ENCODE measurements around the gene XPC.

Gene XPC

GRCh38 chr3:14170531-14171159, 7.8 kb downstream of the XPC start:
- DNase-seq (ENCODE audit: low spot score), result no peak

GRCh38 chr3:14169871-14170270, 8.5 kb downstream of the XPC start:
- no peak for DNase-seq (ENCODE audit: low spot score)

GRCh38 chr3:14169435-14169834, 9.0 kb downstream of the XPC start:
- no peak for DNase-seq (ENCODE audit: low spot score)

- no peak for DNase-seq (ENCODE audit: low spot score)
These were observed 11.4 kb downstream of the XPC start for GRCh38 chr3:14166877-14167603.

GRCh38 chr3:14162178-14162577, 16.2 kb downstream of the XPC start:
- DNase-seq (ENCODE audit: low spot score), result no peak

- no peak for DNase-seq (ENCODE audit: low spot score)
These were observed 17.1 kb downstream of the XPC start for GRCh38 chr3:14161282-14161681.

- no peak for DNase-seq (ENCODE audit: low spot score)
These were observed 19.0 kb downstream of the XPC start for GRCh38 chr3:14159426-14159825.

GRCh38 chr3:14158370-14158769, 20.0 kb downstream of the XPC start:
- DNase-seq (ENCODE audit: low spot score), result no peak

- no peak for DNase-seq (ENCODE audit: low spot score)
These were observed 20.4 kb downstream of the XPC start for GRCh38 chr3:14157951-14158350.

GRCh38 chr3:14156843-14157561, 21.4 kb downstream of the XPC start:
- no peak for DNase-seq (ENCODE audit: low spot score)

- no peak for DNase-seq (ENCODE audit: low spot score)
These were observed 22.2 kb downstream of the XPC start for GRCh38 chr3:14156201-14156600.

- DNase-seq (ENCODE audit: low spot score), result no peak
These were observed 23.4 kb downstream of the XPC start for GRCh38 chr3:14154895-14155440.

GRCh38 chr3:14154276-14154675, 24.1 kb downstream of the XPC start:
- no peak for DNase-seq (ENCODE audit: low spot score)

GRCh38 chr3:14153663-14154062, 24.7 kb downstream of the XPC start:
- DNase-seq (ENCODE audit: low spot score), result no peak

- DNase-seq (ENCODE audit: low spot score), result no peak
These were observed 25.4 kb downstream of the XPC start for GRCh38 chr3:14152963-14153355.

- no peak for DNase-seq (ENCODE audit: low spot score)
These were observed 26.0 kb downstream of the XPC start for GRCh38 chr3:14152233-14152962.

- DNase-seq (ENCODE audit: low spot score), result no peak
These were observed 26.8 kb downstream of the XPC start for GRCh38 chr3:14151471-14152083.

- DNase-seq (ENCODE audit: low spot score), result no peak
These were observed 27.7 kb downstream of the XPC start for GRCh38 chr3:14150491-14151230.

GRCh38 chr3:14150078-14150477, 28.3 kb downstream of the XPC start:
- DNase-seq (ENCODE audit: low spot score), result no peak

GRCh38 chr3:14148041-14148985, 30.1 kb downstream of the XPC start:
- DNase-seq (ENCODE audit: low spot score), result no peak

All from Ammon's horn (tissue), 1 donor.